Activated CD4-positive, alpha-beta T cell treated with anti-CD3 and anti-CD28 coated beads, Interleukin-10, Interleukin-2, amounts not matched to agents 100 ng/mL and 50 ng/mL, durations not matched to agents 16 hours and 8 hours (primary cell): ENCODE results near the gene LONRF2.
A peak's percentile ranks its signal among the peaks of the same experiment; 100 is the strongest.
"Not testable (repeated sequence)": the region's sequence is repeated elsewhere in the genome, so short reads cannot be mapped to it uniquely, and the experiment has no call there.

Experiments
- DNase-seq: peaks from one replicate; pipeline ENCODE4 v3.0.0-alpha.2; 2020

LONRF2 gene

DNA sequence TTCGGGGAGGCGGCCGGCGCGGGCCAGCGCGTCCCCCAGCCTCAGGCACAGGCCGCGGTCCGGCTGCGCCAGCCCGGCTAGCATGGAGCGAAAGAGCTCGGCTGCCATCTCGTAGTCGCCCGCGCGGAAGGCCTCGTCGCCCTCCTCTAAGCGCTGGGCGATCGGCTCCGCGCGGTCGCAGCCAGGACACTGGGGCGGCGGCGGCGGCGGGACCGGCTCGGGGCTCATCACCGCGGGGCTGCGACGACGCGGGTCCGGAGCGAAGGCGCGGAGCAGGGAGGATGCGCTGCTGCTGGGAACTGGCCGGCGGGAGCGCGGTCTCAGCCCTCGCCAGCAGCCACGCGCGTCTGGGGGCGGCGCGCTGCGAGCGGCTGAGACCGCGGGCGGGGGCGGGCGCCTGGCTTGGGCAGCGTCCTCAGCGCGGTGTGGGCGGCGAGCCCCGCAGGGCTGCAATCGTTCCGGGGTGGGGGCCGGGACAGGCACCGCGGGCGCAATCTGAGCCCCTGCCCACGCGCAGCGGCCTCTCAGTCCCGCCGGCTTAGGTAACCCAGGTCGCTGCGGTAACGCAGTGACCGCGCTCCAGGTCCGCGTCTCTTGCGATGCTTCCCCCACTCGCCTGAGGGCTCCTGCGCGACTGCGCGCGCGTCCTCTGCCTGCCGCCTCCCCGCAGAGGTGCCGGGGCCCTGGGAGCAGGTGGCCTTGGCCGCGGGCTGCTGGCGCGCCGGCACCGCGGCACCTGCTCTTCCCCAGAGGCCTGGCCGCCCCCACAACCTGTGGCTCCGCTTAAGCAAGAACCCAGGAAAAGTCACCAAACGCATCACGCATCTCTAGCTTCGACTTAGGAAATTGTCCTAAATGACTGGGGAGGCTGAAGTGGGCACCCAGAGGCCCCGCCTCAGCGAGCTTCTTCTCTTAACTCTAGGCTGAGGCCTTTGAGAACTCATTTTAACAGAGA, at the start of gene LONRF2:
Gene LONRF2, minus strand, starts transcription at position 636 of the 955 bp plus-strand sequence. Its CDS starts 408 bp downstream, at position 228.
- DNase-seq, result peak; percentile 26

DNA sequence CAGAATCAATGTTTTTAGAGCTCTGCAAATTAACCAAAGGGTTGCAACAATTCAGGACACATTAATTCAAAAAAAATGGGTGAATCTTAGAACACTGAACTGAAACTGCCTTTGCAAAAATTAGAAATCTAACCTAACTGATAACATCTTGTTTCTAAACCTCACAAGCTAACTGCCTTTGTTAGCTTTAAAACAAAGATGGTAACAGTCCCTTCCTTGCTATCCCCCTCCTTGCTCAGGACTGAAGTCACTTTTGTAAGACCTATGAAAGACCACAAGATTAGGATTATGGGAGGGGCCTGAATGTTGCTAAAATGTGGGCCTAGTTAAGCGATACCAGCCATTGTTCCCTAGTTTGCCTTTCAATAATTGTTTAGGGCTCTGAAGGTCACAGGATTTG, 44.9 kb upstream of the LONRF2 start:
- DNase-seq, result peak; percentile 18

DNA sequence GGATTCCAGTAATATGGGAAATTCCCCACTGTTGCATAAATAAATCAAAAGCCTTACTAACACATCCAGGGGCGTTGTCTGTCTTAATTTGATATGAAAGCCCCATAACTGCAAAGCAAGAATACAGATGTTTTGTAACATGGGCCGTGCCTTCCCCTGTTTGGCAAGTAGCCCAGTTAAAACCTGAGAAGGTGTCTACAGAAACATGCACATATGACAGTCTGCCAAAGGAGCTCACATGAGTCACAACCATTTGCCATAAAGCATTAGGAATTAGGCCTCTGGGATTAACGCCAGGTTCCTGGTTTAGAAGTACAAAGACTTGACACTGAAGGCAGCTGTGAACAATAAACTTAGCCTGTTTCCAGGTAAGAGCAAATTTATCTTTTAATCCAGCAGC, 43.1 kb upstream of the LONRF2 start:
- DNase-seq, result no peak

- DNase-seq, result not testable (repeated sequence)
Measured at GRCh38 chr2:100362269-100362668, 40.0 kb upstream of the LONRF2 start.

DNA sequence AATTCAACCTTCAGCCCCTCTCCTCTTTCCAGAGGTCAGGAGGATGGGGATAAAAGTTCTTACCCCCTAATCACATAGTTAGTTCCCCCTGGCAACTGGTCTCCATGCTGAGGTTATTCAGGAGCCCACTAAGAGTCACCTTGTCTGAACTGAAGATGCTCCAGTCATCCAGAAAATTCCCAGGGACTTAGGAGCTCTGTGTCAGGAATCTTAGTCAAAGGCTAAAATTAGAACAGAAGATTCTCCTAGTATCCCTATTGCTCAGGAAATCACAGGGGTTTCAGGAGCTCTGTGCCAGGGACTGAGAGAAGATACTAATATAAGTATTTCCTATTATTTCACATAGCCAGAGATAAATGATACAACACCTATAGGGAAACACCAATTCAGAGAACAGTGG, 37.3 kb upstream of the LONRF2 start:
- no peak for DNase-seq

DNA sequence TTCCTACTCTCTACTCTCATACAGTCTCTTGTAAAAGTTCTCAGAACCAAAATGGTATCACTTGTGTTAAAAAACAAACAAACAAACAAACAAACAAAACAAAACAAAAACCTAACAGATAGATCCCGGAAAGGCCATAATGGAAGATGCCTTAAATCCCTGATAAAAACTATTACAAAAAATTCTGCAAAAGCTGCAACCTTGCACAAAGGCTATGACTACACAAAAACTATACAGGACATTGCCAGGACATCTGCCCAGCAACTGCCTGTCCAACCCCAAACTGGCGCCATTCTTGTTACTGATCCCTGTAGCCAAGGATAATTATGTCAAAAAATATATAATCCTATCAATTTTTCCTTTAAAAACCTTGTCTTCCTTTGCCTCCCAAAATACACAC, 36.3 kb upstream of the LONRF2 start:
- no peak for DNase-seq

- no peak for DNase-seq
Measured at GRCh38 chr2:100352521-100352920, 30.2 kb upstream of the LONRF2 start.

DNA sequence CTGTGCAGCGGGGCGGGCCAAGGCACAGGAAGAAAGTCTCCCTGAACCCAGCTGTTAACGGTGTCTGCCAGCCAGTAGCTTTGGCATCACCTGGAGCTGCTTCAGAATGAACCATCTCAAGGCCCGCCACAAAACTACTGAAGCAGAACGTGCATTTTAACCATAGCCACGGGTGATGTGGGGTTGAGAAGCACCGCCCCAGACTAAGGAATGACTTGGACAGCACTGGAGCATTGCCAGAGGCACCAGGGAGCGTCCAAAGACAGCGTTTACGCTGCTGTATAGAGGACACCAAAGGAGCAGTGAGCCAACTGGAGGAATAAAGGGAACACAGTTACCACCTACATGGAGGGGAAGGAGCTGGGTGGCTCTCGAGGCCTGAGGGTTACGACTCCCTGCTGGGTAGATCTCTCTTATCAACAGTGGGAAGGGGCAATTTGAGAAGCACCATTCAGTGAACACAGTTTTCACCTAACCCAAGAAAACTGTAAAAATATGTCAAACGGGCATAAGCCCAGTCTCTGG, 28.4 kb upstream of the LONRF2 start:
- no peak for DNase-seq

- not testable (repeated sequence) for DNase-seq
Measured at GRCh38 chr2:100345144-100345543, 22.8 kb upstream of the LONRF2 start.

DNA sequence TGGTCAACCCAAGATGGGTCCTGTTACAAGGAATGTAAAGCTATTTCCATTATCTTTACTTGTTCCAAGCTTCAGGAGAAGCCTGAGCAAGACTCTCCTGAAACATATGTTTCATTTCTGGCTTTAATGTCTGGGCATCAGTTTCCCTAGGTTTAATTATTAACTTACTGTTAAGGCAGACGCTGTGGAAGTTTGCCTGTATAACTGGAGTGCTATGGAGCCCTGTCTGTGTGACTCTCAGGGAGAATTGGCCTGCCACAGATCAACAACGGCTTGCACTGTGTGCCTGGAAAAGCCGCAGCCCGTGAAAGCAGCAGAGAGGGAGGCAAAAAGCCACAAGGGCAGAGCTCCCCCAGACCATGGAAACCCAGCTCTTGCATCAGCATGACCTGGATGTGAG, 22.1 kb upstream of the LONRF2 start:
- no peak for DNase-seq

GRCh38 chr2:100342466-100342865, 20.2 kb upstream of the LONRF2 start:
- DNase-seq, result not testable (repeated sequence)

- no peak for DNase-seq
Measured at GRCh38 chr2:100339823-100340222, 17.5 kb upstream of the LONRF2 start.

DNA sequence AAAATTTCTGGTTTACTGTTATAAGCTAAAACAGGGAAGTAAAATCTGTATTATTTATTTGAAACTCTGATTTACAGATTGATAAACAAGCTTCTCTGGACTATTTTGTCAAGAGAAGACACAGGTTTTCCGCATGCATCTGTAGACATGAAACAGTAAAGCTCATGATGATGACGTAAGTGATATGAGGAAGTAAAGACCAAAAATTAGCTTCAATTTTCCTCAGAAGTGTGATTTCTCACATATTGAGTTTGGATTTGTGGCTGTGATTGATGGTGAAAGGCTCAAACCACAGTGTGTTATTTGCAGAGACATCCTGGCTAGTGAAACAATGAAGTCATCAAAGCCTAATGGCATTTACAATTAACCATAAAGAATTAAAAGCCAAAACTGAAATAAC, 12.6 kb upstream of the LONRF2 start:
- no peak for DNase-seq

DNA sequence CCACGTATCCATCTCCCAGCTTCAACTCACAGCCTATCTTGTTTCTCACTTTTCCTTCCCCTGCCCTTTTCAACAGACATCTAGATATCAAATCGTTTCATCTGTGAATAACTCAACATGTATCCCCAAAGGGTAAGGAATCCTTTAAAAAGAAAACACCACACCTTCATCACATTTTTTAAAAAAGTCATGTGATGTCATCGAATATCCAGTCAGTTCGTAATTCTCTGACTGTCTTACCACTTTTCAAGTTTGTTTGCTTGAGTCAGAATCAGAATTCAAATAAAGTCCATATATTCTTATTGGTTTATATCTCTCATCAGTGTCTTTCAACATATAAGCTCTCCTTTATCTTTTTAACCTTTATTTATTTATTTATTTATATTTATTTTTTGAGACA, 5.4 kb upstream of the LONRF2 start:
- DNase-seq, result no peak

GRCh38 chr2:100321179-100321865, 979 bp downstream of the LONRF2 start:
- DNase-seq, result peak; percentile 39

DNA sequence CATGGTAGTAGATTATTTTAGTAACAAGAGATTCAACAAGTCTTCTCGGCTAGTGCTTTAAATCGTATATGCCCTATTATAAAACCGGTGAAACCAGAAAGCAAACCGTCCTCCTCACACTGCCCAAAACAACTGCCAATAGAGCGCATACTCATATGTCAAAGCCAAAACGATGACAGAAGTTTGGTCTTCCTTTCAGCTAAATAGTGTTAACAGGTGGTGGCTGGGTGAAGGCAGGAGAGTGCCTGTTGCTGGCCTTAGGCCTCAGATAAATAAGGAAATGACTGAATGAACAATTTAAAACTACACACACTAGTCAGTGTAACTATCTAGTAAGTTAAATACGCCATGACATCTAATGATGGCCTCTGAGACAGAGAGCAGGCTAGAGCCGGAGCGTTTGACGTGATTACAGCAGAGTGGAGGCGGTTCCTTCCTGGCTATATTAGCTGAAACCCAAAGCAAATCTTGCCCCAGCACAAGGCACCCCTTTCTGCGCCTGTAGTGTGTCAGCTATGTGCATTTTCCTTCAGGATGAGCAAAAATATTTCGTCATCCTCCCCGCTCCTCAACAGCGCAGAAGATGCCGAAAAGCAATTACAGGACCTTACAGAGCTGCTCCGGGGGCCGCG, 1.6 kb downstream of the LONRF2 start:
- DNase-seq, result no peak

DNA sequence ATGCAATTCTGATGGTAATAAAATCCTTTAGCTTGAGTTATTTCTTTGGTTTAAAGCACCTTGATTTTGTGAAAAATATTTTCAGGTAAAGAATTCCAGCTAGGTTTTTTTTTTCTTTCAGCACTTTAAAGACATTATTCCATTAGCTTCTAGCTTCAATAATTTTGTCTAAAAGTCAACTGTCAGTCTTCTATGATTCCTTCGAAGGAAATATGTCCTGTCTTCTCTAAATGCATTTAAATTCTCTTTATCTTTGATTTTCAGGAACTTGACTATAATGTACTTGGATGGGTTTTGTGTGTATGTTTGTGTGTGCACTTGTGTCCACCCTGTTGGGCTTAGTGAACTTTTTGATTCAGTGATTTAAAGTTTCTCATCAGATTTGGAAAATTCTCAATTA, 4.7 kb downstream of the LONRF2 start:
- no peak for DNase-seq

GRCh38 chr2:100309973-100310719, 12.2 kb downstream of the LONRF2 start:
- DNase-seq, result no peak

- no peak for DNase-seq
Measured at GRCh38 chr2:100309311-100309710, 13.0 kb downstream of the LONRF2 start.

DNA sequence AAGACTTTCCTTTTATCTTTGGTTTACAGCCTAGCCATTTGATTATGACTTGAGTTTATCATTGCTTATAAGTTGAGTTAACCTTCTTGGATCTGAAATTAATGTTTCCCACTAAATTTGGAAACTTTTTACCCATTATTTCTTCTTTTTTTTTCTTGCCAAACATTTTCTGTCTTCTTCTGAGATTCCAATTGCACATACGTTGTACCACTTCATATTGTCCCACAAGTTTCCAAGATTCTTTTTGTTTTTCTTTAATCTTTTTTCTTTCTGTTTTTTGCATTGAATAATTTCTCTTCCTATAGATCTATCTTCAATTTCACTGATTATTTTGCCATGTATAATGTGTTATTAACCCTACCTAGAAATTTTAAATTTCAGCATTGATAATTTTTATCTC, 18.6 kb downstream of the LONRF2 start:
- no peak for DNase-seq

GRCh38 chr2:100302585-100302892, 19.8 kb downstream of the LONRF2 start:
- no peak for DNase-seq

GRCh38 chr2:100301881-100302584, 20.3 kb downstream of the LONRF2 start:
- no peak for DNase-seq
